GM18505 (cell line): ENCODE results near the gene REEP3.
A peak's percentile ranks its signal among the peaks of the same experiment; 100 is the strongest.

Experiments used
- ATAC-seq: cut with Tn5 transposase; IDR thresholded peaks from one replicate; pipeline ENCODE4 v1.9.1; 2021; ENCODE audit not compliant: unreplicated experiment
- POLR2A ChIP-seq: IDR thresholded peaks from 4 replicates; pipeline ENCODE4 v1.6.1; 2011; ENCODE audit warnings: borderline replicate concordance; ENCODE audit not compliant: insufficient read depth, insufficient read length; ENCODE audit errors: extremely low read depth

REEP3 gene

DNA sequence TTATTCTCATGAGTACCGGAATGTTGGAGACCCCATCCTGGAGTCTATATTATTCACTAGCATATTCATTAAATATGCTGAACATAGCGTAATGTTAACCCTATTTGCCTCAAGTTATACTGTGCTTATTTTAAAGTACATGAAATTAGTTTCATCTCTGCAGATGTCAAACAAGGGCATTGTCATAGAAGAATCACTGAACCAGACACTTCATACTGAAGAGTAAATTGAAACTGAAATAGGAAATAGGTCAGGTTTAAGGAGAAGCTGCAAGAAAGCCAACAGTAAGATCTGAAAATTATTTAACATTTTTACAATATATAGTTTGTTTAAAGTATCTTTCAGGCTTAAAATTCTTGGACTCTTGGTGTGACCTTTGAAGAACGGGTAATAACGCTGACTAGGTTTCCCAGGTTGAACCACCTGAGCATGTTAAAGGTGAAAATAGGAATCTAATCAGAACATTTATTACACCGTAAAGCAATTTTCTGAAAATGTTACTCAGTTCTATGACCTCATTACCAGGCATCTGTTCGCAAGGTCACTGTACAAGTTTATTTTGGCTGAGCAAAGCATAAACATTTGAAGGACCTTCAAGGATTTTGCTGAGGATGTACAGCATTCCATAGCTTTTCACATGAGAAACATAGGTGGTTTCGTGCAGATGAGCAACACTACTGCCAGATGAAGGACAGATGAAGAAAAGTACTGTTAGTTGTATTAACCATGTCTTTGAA lies 82.7 kb downstream of the REEP3 start:
- TF ChIP-seq POLR2A: no peak
- ATAC-seq: peak; percentile 72

DNA sequence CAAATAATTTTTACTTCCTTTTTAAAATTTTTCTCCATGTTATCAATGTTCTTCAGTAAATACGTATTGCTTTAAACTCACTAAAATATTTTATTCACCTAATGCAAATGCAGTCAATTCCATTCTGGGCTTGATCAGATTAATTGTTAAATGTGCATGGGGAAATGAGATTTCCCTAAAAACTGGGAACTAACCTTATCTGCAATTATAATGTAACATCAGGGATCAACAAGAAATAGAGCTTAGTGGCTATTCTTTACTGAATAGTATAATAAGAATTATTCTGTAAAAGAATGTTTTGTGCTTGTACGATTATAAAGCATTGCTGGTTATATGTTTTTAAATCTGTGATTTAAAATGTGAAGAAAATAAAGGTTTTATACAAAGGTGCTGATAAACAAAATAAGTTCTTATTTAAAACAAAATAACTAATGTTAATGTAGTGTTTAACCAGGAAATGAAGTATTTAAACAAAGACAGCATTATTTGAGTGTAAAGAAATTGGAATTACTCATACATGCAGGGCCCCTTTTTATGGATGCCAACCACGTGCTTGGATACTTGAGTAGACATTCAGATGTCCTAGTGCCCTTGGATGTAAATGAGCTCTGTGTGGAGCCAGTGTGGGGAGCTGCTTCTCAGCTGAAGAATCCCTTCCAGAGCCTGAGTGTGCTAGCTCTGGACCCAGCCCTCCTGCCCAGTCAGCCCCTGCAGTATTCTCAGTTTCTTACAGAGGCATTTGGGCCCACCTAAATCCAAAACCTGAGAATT lies 84.2 kb downstream of the REEP3 start:
- no peak for TF ChIP-seq POLR2A
- no peak for ATAC-seq

DNA sequence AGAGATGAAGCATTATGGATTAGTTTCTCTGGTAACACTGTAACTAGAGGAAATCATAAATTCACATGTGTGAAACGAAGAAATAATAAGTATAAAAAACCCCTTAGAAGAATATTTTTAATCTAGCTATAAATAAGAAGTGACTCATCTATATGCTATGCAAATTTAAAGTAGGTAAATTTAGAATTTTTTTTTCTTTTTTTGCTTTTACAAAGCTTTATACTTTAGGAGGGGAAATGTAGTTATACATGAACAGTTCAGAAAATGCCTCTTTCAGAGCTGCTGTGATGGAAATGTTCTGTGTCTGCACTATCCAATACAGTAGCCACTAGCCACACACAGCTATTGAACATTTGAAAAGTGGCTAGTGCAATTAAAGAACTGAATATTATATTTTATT lies 87.3 kb downstream of the REEP3 start:
- TF ChIP-seq POLR2A: no peak

GRCh38 chr10:63611078-63611477 lies 89.9 kb downstream of the REEP3 start:
- no peak for ATAC-seq
- TF ChIP-seq POLR2A: no peak

More for the DNA sequence above, 87.3 kb downstream of the REEP3 start:
- no peak for ATAC-seq

DNA sequence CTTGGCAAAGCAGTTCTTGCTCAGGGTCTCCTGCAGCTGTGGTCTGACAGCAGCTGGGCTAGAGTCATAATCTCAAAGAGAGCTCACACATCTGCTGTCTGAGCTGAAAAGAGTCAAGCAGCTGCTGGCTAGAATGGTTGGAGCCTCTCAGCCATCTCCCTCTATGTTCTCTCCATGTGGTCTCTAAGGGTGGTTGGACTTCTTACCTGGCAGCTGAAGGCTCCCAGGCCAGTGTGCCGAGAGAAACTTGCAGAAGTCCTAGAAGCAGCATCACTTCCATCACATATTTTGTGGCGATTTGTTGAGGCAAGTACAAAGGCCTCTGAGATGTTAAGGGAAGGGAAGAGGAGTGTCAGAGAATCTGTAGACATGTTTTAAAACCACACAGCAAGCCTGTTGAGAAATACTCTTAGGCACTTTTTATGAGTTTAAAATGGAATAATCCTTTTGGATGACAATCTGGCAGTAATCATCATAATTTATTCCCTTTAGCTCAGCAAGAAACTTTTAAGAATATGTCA lies 93.2 kb downstream of the REEP3 start:
- no peak for TF ChIP-seq POLR2A
- no peak for ATAC-seq

DNA sequence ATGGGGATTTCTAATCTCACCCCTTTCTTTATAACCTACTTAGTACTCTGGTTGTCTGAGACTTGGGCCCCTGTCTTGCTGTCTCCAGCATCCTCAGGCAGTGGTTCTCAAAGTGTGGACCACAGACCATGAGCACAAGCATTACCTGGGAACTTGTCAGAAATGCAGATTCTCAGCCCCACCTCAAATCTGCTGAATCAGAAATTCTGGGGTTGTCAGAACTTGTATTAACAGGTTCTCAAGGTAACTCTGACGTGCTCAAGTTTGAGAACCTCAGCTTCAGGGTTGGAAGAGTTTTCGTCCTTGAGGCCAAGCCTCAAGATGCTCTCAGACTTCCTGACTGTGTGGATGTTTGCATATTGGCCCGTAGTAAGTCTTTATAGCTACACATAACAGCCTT lies 97.4 kb downstream of the REEP3 start:
- ATAC-seq: no peak
- TF ChIP-seq POLR2A: no peak

- no peak for TF ChIP-seq POLR2A
These were observed 98.2 kb downstream of the REEP3 start for GRCh38 chr10:63619426-63619825.

DNA sequence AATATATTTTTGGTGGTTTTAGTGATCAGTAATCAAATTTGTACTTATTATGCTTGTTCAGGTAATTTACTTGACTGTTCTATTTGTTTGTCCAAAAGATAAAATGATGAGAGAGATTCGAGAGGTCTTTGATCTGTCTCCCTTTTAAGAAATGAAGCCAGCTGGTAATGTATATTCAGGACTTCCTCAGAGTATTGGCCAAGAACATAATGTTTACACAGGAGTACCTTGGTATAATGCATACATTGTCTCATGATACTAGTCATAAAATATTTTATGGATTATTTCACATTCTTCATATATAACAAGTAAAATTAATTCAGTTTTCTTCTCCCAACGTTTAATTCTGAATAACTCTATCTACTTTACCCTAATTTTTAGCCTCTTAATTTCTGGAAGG lies 100.9 kb downstream of the REEP3 start:
- no peak for TF ChIP-seq POLR2A
- no peak for ATAC-seq

More at GRCh38 chr10:63619426-63619825, 98.2 kb downstream of the REEP3 start:
- ATAC-seq: no peak

DNA sequence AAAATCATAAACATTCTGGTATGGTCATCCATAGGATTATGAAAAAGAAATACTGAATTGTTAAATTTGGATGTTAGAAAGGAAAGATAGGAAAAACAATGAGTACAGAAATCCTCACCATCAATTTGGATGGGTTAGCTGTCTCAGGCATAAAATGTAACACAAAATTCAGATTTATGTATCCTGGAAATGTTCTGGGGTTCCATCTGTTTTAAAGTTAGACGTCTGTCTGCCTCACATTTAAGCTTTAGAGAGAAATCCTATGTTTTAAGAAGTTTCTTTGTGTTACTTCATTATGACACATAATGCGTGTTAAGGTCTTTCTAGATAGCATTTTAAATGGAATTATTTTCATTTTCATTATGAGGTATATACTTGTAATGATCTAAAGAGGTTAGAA lies 103.5 kb downstream of the REEP3 start:
- no peak for ATAC-seq
- no peak for TF ChIP-seq POLR2A

DNA sequence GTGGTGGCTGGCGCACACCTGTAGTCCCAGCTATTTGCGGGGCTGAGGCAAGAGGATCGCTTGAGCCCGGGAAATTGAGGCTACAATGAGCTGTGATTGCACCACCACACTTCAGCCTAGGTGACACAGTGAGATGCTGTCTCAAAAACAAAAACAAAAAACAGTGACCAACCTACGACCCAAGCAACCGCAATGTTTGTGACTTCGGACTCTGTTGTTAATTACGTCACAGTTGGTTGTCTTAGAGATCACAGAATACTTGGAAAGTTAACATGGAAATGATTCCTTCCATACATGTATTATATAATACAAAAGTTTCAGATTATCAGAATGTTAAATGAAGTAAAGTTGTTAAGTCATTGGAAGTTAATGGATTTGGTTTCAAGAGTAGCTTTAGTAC lies 106.2 kb downstream of the REEP3 start:
- TF ChIP-seq POLR2A: no peak
- ATAC-seq: no peak

- TF ChIP-seq POLR2A: no peak
- ATAC-seq: no peak
These were observed 106.7 kb downstream of the REEP3 start for GRCh38 chr10:63627881-63628296.

DNA sequence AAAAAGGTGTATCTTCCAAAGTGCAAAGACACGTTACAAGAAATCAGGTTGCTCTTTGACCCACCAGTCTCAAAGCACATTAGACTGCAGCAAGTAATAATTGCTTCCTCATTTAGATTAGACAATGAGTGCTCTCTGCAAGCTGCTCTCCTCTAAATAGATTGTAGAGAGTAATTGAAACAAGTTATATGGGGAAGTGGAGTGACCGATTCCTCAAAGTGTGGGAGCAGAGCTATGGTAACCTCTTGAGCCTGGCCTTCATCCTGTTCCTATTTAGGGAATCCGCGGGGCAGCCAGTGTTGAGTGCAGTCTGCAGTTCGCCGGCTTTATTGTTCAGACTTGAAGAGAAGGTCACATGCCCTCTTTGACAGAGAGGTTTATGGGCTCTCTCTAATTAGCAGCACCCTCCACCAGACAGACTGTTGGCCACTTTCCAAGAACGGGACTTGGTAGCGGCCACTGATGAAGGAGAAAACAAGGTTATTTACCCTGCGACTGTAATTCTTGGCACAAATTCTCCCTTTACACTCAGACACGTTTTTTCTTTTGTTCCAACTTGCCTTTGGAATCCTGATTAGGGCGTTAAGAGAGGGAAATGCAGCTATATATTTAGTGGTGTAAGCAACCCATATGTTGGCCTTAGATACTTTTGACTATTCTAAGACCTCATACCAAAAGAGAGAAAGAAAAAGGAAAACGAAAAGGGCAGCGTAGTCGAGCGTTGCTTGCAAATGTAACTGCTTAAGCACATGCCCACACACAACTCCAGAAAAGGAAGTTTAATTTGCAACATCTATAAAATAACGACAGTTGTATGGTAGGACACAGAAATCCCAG lies 107.5 kb downstream of the REEP3 start:
- peak; percentile 20 for ATAC-seq
- TF ChIP-seq POLR2A: no peak

GRCh38 chr10:63629363-63630084 lies 108.3 kb downstream of the REEP3 start:
- peak; percentile 40 for ATAC-seq
- TF ChIP-seq POLR2A: no peak
